GM12891 (cell line): ENCODE results near the gene OXTR.

Source experiments
- DNase-seq: peaks from one replicate; pipeline ENCODE4 v3.0.0; 2011; ENCODE audit warnings: low spot score; ENCODE audit not compliant: insufficient read length
- FAIRE-seq: peaks from 2 replicates; lab custom pipeline; 2011; peaks lifted over from hg19 to GRCh38; lab: Jason Lieb, UNC
- PAX5 ChIP-seq: IDR thresholded peaks from 2 replicates; pipeline ENCODE4 v1.6.1; 2011; ENCODE audit warnings: low read length, moderate library complexity, mild to moderate bottlenecking; ENCODE audit not compliant: insufficient read depth, severe bottlenecking
- POLR2A ChIP-seq: IDR thresholded peaks from 2 replicates; pipeline ENCODE4 v1.6.1; 2011; ENCODE audit warnings: low read depth, low read length, control low read depth
- POLR2AphosphoS5 ChIP-seq: IDR thresholded peaks from 2 replicates; pipeline ENCODE4 v1.6.1; 2011; ENCODE audit warnings: low read depth, low read length, control low read depth
- POU2F2 ChIP-seq: IDR thresholded peaks from 2 replicates; pipeline ENCODE4 v1.6.1; 2011; ENCODE audit warnings: low read depth, mild to moderate bottlenecking, control low read depth, low read length, moderate library complexity
- SPI1 ChIP-seq: IDR thresholded peaks from 2 replicates; pipeline ENCODE4 v1.6.1; 2011; ENCODE audit warnings: low read depth, low read length, control low read depth
- TAF1 ChIP-seq: IDR thresholded peaks from 2 replicates; pipeline ENCODE4 v1.6.1; 2011; ENCODE audit warnings: low read depth, low read length, control low read depth

Gene OXTR

GRCh38 chr3:8768364-8769087 is 887 bp downstream of the OXTR start:
- peak; percentile 41 for DNase-seq
- peak; percentile 26 for FAIRE-seq
- TF ChIP-seq POU2F2 (no peak), SPI1 (no peak), POLR2A (no peak), POLR2AphosphoS5 (no peak), TAF1 (no peak), PAX5 (no peak)

GRCh38 chr3:8767667-8768363 is 1.6 kb downstream of the OXTR start:
- peak; percentile 95 for FAIRE-seq
- no peak for TF ChIP-seq SPI1
- no peak for TF ChIP-seq TAF1
- no peak for TF ChIP-seq POLR2AphosphoS5
- no peak for TF ChIP-seq POU2F2
- no peak for TF ChIP-seq POLR2A
- no peak for TF ChIP-seq PAX5
- peak; percentile 62 for DNase-seq

- no peak for TF ChIP-seq TAF1
- no peak for TF ChIP-seq POLR2AphosphoS5
- TF ChIP-seq POLR2A, result no peak
- no peak for FAIRE-seq
- DNase-seq, result no peak
Observed at GRCh38 chr3:8767256-8767666, 2.2 kb downstream of the OXTR start.

GRCh38 chr3:8766148-8766547 is 3.3 kb downstream of the OXTR start:
- FAIRE-seq (no peak), DNase-seq (no peak)
- TF ChIP-seq POU2F2, result no peak
- no peak for TF ChIP-seq SPI1
- TF ChIP-seq TAF1, result no peak
- no peak for TF ChIP-seq PAX5
- TF ChIP-seq POLR2A, result no peak
- TF ChIP-seq POLR2AphosphoS5, result no peak

- FAIRE-seq (no peak), DNase-seq (no peak)
- TF ChIP-seq POU2F2, result no peak
- TF ChIP-seq POLR2A, result no peak
Observed at GRCh38 chr3:8765528-8765927, 3.9 kb downstream of the OXTR start.

- DNase-seq (no peak), FAIRE-seq (no peak)
- TF ChIP-seq POLR2AphosphoS5, result no peak
- TF ChIP-seq POU2F2, result no peak
- no peak for TF ChIP-seq TAF1
- TF ChIP-seq POLR2A, result no peak
- TF ChIP-seq PAX5, result no peak
- TF ChIP-seq SPI1, result no peak
Observed at GRCh38 chr3:8764528-8764927, 4.9 kb downstream of the OXTR start.

- TF ChIP-seq POLR2A (no peak), PAX5 (no peak), SPI1 (no peak), TAF1 (no peak)
- FAIRE-seq, result no peak
- no peak for DNase-seq
Observed at GRCh38 chr3:8762607-8763377, 6.6 kb downstream of the OXTR start.

GRCh38 chr3:8761866-8762265 is 7.5 kb downstream of the OXTR start:
- no peak for FAIRE-seq

GRCh38 chr3:8760506-8760905 is 8.9 kb downstream of the OXTR start:
- FAIRE-seq, result no peak

More at GRCh38 chr3:8761866-8762265, 7.5 kb downstream of the OXTR start:
- TF ChIP-seq SPI1 (no peak), POU2F2 (no peak), POLR2A (no peak), TAF1 (no peak), POLR2AphosphoS5 (no peak), PAX5 (no peak)
- no peak for DNase-seq

More at GRCh38 chr3:8760506-8760905, 8.9 kb downstream of the OXTR start:
- no peak for DNase-seq
- no peak for TF ChIP-seq POLR2A
- no peak for TF ChIP-seq TAF1
- TF ChIP-seq PAX5, result no peak
- no peak for TF ChIP-seq POU2F2
- no peak for TF ChIP-seq POLR2AphosphoS5
- no peak for TF ChIP-seq SPI1
